HepG2 (cell line): Measurements from ENCODE around the gene FAM72B. TPM values are rescaled to one million over a fixed set of nuclear protein-coding genes. Genes with fewer than 3 reads are reported as not detected.
"Not testable (repeated sequence)": the region's sequence is repeated elsewhere in the genome, so short reads cannot be mapped to it uniquely, and the experiment has no call there.

Source experiments
- ATAC-seq: fragments of 200-7000 bp; cut with Tn5 transposase; 3 replicates; pipeline ENCODE4 v1.9.1; 2020; ENCODE audit warnings: mild to moderate bottlenecking, moderate library complexity
- BruUV-seq: library from RNA; stranded (reverse); fragments of 400-500 nt; replicated peaks from 2 replicates; lab custom pipeline; 2021; lab: Mats Ljungman, UMichigan
- CTCF ChIA-PET: fragments of 300-600 bp; formaldehyde crosslinking; extraction: SDS; loops from one replicate; lab custom pipeline; 2021; ENCODE audit warnings: low total read pairs, inconsistent platforms, low intra/inter-chr PET ratio; lab: Yijun Ruan, JAX
- POLR2A ChIA-PET: fragments of 350-600 bp; sonication (Branson Sonifier 250); formaldehyde crosslinking; loops from one replicate; lab custom pipeline; 2020; ENCODE audit warnings: antibody characterized with exemption, inconsistent platforms; lab: Yijun Ruan, JAX
- DNase-seq: peaks from one replicate; pipeline ENCODE4 v3.0.0-alpha.2; 2015; ENCODE audit warnings: low spot score
- FAIRE-seq: peaks from 3 replicates; lab custom pipeline; 2011; peaks lifted over from hg19 to GRCh38; lab: Jason Lieb, UNC
- H2AFZ ChIP-seq: one replicate; pipeline ENCODE4 v1.6.1; 2011; ENCODE audit warnings: low read length, inconsistent platforms
- H3K27ac ChIP-seq: fragments of 300-600 bp; 3 replicates; pipeline ENCODE4 v1.8.0; 2011; ENCODE audit warnings: mixed run types, mild to moderate bottlenecking, mixed read lengths, low read length, inconsistent platforms; ENCODE audit not compliant: insufficient read depth; ENCODE audit errors: extremely low read length
- H3K27me3 ChIP-seq, 2 experiments: fragments of 200-600 bp in 1 of 2; 2 replicates in 1 of 2; 3 replicates in 1 of 2; pipeline versions ENCODE4 v1.6.0 to v1.8.0; 2011; ENCODE audit warnings: low read length in 2 of 2, mild to moderate bottlenecking in 2 of 2, moderate library complexity in 2 of 2, inconsistent platforms in 1 of 2; ENCODE audit not compliant: insufficient read depth in 2 of 2, control insufficient read depth in 1 of 2
- H3K36me3 ChIP-seq, 2 experiments: fragments of 200-600 bp in 1 of 2; replicated peaks in 1 of 2; 2 replicates in 1 of 2; 3 replicates in 1 of 2; pipeline versions ENCODE4 v1.5.1 to v1.8.0; 2011; ENCODE audit warnings: low read length in 2 of 2, inconsistent platforms in 1 of 2; ENCODE audit not compliant: insufficient read depth in 2 of 2, control insufficient read depth in 1 of 2
- H3K4me1 ChIP-seq: 2 replicates; pipeline ENCODE4 v1.5.1; 2012; ENCODE audit warnings: low read length, inconsistent platforms; ENCODE audit not compliant: insufficient read depth
- H3K4me2 ChIP-seq: 2 replicates; pipeline ENCODE4 v1.6.0; 2011; ENCODE audit warnings: low read depth, low read length, inconsistent platforms
- H3K4me3 ChIP-seq, 3 experiments: fragments of 200-600 bp in 1 of 3; sonication (generic), shearing (Covaris generic) in 1 of 3; replicated peaks in 1 of 3; 2 replicates each; pipeline ENCODE4 v1.5.1; 2011 to 2016; ENCODE audit warnings: low read length in 3 of 3, inconsistent platforms in 2 of 3, low read depth in 2 of 3, mild to moderate bottlenecking in 2 of 3, control low read depth in 1 of 3, mixed read lengths in 1 of 3; ENCODE audit not compliant: insufficient read depth in 1 of 3
- H3K79me2 ChIP-seq: one replicate; pipeline ENCODE4 v1.6.1; 2011; ENCODE audit warnings: low read length, inconsistent platforms; ENCODE audit not compliant: insufficient read depth
- H3K9ac ChIP-seq: 2 replicates; pipeline ENCODE4 v1.6.0; 2011; ENCODE audit warnings: mild to moderate bottlenecking, low read depth, low read length, inconsistent platforms; ENCODE audit not compliant: insufficient read depth
- H3K9me3 ChIP-seq: 2 replicates; pipeline ENCODE4 v1.5.1; 2012; ENCODE audit warnings: mild to moderate bottlenecking, low read length
- H4K20me1 ChIP-seq: 2 replicates; pipeline ENCODE4 v1.6.0; 2011; ENCODE audit warnings: inconsistent platforms, mild to moderate bottlenecking, low read length, moderate library complexity; ENCODE audit not compliant: insufficient read depth
- FOXK1 ChIP-seq: sonication (generic); formaldehyde crosslinking; IDR thresholded peaks from 2 replicates; pipeline ENCODE4 v1.4.0; 2020; ENCODE audit warnings: low read depth, missing genetic modification reagents, borderline replicate concordance
- GABPB1 ChIP-seq: IDR thresholded peaks from 2 replicates; pipeline ENCODE4 v1.6.1; 2016; ENCODE audit warnings: mild to moderate bottlenecking, missing genetic modification reagents, moderate library complexity, missing compliant biosample characterization
- NFYB ChIP-seq: sonication (generic); formaldehyde crosslinking; IDR thresholded peaks from 2 replicates; pipeline ENCODE4 v1.4.0; 2020; ENCODE audit warnings: missing genetic modification reagents
- SAP130 ChIP-seq: IDR thresholded peaks from 2 replicates; pipeline ENCODE4 v1.6.1; 2016; ENCODE audit warnings: low read depth
- SP2 ChIP-seq: sonication (generic); formaldehyde crosslinking; IDR thresholded peaks from 2 replicates; pipeline ENCODE4 v1.5.1; 2020; ENCODE audit warnings: mild to moderate bottlenecking, missing genetic modification reagents
- WGBS: methylation state at CpG from one replicate; pipeline ENCODE4 v1.1.6; 2017; ENCODE audit warnings: low lambda C conversion rate; 5-methylcytosine and 5-hydroxymethylcytosine counted together
- in situ Hi-C: cut with HindIII; loops from 2 replicates; pipeline ENCODE4 v1.10.0; 2017; ENCODE audit warnings: low pct_unique_long_range_greater_than_20kb; ENCODE audit not compliant: extremely low pct_ligation_motif_present
- intact Hi-C: fragments of 100-400 bp; cut with micrococcal nuclease; formaldehyde crosslinking; loops from one replicate; pipeline ENCODE4 v1.10.0; 2022; ENCODE audit not compliant: unreplicated experiment
- polyA plus RNA-seq, 8 experiments: library from polyadenylated mRNA; depleted of rRNA in 3 of 8; stranded (reverse) in 7 of 8; unstranded in 1 of 8; fragments of >200 nt; fragmentation: Illumina TruSeq in 4 of 8; extraction: Trizol in 4 of 8; gene quantifications; 2 replicates each; pipeline versions ENCODE4 v1.2.1 to v1.2.3, GENCODE V29; 2011 to 2016; ENCODE audit warnings: low read depth in 4 of 8, missing spikeins in 1 of 8, mixed read lengths in 1 of 8; ENCODE audit not compliant: insufficient read depth in 1 of 8
- total RNA-seq, 5 experiments: library from RNA; depleted of rRNA; stranded (reverse); fragments of >200 nt; fragmentation: Illumina TruSeq; extraction: Trizol; gene quantifications; 2 replicates each; pipeline ENCODE4 v1.2.3, GENCODE V29; 2016; ENCODE audit warnings: low read depth in 1 of 5
- TF ChIP-seq, protein P1 (sequence below): IDR thresholded peaks from 2 replicates; pipeline ENCODE4 v1.6.1; 2012; ENCODE audit warnings: low read length, improper control_type of control experiment

The FAM72B gene
- total and polyA plus RNA-seq, 2 of the 13 experiments (the other 11 are each of a cell fraction or from before 2014, with no cell fraction given), result 6.7 to 7.7 TPM

DNA sequence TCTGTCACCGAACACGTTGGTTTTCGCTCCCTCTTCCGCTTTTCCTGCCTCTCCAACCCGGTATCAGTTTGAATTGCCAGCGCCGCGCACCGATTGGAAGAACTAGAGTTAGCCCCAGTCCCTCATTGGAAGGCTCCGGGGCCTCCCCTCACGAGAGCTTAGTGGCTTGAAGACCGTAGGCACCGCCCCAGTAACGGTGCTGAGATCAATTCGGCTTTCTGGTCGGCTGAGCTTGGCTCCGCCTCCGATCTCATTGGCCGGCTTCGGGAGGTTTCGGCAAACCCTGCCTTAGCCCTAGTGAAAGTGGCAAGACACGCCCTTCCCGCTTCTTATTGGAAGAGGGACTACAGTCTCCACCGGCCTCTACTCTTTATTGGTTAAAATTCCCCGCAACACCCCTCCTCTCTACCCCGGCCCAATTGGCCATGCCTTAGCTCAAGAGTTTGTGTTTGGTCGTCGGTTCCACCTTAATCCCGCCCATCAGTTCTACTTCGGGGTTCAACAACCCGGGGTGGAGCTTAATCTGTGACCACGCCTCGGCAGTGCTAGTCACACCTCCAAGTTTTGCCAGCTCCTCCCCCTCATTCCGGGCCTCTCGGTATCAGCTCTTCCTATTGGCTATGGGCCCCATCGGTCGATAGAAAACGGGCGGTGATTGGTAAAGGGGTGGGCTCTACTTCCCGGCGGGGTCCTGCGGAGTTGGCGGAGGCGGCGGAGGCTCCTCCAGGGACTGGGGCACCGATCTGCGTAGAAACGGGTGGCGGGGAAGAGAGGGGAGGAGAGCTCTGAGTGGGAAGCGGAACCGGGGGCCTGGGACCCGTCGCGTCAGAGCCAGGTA lies at the start of gene FAM72B, which contains the start of gene SRGAP2C (continued):
- TF ChIP-seq GABPB1 (CRISPR knock-in tag) (0 out of 2 replicates have a peak, but pooled peaks have one; percentile 19), NFYB (peak; percentile 76), SAP130 (CRISPR knock-in tag) (peak; percentile 37), FOXK1 (CRISPR knock-in tag) (0 out of 2 replicates have a peak, but pooled peaks have one; percentile 19), SP2 (peak; percentile 82)
- TF ChIP-seq, protein P1, sequence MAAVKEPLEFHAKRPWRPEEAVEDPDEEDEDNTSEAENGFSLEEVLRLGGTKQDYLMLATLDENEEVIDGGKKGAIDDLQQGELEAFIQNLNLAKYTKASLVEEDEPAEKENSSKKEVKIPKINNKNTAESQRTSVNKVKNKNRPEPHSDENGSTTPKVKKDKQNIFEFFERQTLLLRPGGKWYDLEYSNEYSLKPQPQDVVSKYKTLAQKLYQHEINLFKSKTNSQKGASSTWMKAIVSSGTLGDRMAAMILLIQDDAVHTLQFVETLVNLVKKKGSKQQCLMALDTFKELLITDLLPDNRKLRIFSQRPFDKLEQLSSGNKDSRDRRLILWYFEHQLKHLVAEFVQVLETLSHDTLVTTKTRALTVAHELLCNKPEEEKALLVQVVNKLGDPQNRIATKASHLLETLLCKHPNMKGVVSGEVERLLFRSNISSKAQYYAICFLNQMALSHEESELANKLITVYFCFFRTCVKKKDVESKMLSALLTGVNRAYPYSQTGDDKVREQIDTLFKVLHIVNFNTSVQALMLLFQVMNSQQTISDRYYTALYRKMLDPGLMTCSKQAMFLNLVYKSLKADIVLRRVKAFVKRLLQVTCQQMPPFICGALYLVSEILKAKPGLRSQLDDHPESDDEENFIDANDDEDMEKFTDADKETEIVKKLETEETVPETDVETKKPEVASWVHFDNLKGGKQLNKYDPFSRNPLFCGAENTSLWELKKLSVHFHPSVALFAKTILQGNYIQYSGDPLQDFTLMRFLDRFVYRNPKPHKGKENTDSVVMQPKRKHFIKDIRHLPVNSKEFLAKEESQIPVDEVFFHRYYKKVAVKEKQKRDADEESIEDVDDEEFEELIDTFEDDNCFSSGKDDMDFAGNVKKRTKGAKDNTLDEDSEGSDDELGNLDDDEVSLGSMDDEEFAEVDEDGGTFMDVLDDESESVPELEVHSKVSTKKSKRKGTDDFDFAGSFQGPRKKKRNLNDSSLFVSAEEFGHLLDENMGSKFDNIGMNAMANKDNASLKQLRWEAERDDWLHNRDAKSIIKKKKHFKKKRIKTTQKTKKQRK, result 0 out of 2 replicates have a peak, but pooled peaks have one; percentile 34

DNA sequence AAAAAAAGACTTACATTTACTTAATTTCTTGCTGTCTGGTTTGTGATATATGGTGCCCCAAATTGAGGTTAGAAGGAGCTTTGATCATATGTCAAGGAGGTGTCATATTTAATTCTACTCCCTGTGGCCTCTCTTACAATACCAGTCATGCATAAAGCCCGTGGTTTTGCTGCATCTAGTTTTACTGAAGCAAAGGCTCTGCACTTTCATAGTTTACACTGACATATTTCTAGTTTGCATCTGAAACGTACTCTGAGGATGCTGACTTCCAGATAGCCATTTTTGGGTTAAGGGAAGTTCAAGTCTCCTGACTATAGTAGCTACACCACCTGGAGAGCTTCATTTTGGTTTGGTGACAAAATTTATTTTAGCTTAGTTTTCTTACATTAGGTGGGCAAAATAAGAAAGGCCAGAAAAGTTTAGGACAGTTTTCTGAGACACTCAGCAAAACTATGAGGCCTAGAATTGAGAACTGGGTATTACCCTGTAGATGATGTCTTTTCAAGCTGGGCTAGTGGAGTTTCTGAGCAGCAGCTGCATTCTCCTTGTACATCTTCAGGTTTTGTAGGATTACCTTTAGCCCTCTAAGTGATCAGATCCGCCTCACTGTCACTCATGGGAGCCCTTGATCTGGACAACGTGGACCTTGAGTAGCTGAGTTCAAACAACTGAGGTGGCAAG lies 48.4 kb upstream of the FAM72B start:
- BruUV-seq, H3K27me3 ChIP-seq, H3K27ac ChIP-seq: not testable (repeated sequence)

DNA sequence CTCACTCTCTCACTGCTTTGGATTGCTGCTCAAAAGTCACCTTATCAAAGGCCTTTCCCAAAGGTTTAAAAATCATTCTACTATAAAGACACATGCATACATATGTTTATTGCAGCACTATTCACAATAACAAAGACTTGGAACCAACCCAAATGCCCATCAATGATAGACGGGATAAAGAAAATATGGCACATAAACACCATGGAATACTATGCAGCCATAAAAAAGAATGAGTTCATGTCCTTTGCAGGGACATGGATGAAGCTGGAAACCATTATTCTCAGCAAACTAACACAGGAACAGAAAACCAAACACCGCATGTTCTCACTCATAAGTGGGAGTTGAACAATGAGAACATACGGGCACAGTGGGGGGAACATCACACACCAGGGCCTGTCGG lies 46.5 kb upstream of the FAM72B start:
- H3K9me3 ChIP-seq, DNase-seq, H4K20me1 ChIP-seq, FAIRE-seq, intact Hi-C loops, CTCF ChIA-PET, H3K4me1 ChIP-seq, H3K79me2 ChIP-seq, H3K36me3 ChIP-seq, H3K27ac ChIP-seq, POLR2A ChIA-PET, in situ Hi-C loops, H3K4me3 ChIP-seq, H3K9ac ChIP-seq, BruUV-seq, H2AFZ ChIP-seq, ATAC-seq, H3K4me2 ChIP-seq, H3K27me3 ChIP-seq: not testable (repeated sequence)
- WGBS, result 100% methylated on average over 1 of the region's 4 CpGs

More for the DNA sequence above, 48.4 kb upstream of the FAM72B start:
- in situ Hi-C loops, H3K9ac ChIP-seq, POLR2A ChIA-PET, H4K20me1 ChIP-seq, ATAC-seq, H3K9me3 ChIP-seq, CTCF ChIA-PET, H3K4me2 ChIP-seq, DNase-seq, H2AFZ ChIP-seq, H3K79me2 ChIP-seq, H3K4me3 ChIP-seq, H3K4me1 ChIP-seq, H3K36me3 ChIP-seq, intact Hi-C loops, FAIRE-seq: not testable (repeated sequence)
- WGBS, result 84% methylated on average over 3 of the region's 4 CpGs
